GM18511 (cell line): Measurements from ENCODE around the gene HPS5.
A peak's percentile ranks its signal among the peaks of the same experiment; 100 is the strongest.
"Not testable (repeated sequence)": the region's sequence is repeated elsewhere in the genome, so short reads cannot be mapped to it uniquely, and the experiment has no call there.

Source experiments
- ATAC-seq: cut with Tn5 transposase; IDR thresholded peaks from one replicate; pipeline ENCODE4 v1.9.1; 2021; ENCODE audit warnings: mild to moderate bottlenecking, moderate library complexity; ENCODE audit not compliant: unreplicated experiment

HPS5 gene, protein sequence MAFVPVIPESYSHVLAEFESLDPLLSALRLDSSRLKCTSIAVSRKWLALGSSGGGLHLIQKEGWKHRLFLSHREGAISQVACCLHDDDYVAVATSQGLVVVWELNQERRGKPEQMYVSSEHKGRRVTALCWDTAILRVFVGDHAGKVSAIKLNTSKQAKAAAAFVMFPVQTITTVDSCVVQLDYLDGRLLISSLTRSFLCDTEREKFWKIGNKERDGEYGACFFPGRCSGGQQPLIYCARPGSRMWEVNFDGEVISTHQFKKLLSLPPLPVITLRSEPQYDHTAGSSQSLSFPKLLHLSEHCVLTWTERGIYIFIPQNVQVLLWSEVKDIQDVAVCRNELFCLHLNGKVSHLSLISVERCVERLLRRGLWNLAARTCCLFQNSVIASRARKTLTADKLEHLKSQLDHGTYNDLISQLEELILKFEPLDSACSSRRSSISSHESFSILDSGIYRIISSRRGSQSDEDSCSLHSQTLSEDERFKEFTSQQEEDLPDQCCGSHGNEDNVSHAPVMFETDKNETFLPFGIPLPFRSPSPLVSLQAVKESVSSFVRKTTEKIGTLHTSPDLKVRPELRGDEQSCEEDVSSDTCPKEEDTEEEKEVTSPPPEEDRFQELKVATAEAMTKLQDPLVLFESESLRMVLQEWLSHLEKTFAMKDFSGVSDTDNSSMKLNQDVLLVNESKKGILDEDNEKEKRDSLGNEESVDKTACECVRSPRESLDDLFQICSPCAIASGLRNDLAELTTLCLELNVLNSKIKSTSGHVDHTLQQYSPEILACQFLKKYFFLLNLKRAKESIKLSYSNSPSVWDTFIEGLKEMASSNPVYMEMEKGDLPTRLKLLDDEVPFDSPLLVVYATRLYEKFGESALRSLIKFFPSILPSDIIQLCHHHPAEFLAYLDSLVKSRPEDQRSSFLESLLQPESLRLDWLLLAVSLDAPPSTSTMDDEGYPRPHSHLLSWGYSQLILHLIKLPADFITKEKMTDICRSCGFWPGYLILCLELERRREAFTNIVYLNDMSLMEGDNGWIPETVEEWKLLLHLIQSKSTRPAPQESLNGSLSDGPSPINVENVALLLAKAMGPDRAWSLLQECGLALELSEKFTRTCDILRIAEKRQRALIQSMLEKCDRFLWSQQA

DNA sequence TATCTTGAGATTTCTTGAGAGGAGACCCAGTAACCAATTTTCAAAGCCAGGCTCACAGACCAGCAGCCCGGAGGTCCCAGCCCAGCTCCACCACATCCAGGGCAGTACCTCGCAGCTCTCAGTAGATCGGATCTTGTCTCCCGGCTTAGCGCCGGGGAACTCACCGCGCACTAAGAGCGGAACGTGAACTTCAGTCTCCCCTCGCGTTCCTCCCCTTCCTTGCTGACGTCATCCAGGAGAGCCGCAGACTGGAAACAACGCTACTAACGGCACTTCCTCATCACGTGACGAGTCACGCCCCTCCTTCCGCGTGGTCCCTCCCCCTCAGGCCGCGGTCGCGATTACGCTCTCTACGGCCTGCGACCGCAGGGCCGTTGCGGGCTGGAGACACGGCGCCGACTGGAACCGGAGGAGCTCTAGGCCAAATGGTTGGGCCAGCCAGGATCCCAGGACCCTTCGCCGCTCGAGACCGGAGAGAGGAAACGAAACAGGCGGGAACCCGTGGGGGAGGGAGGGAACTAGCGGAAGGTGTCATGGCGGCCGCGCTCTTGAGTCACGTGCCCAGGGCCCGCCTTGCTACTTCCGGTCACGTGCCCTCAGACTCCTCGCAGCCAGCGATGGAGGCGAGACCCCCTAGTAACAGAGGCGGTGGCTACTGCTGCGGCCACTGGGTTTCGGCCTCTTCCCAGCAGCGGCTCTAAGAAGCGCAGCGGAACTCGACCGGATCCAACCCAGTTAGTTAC is at the start of gene HPS5, which contains the start of gene GTF2H1:
Gene HPS5 (minus strand): TSS at position 172 of the 743 bp plus-strand sequence. CDS start 4,282 bp downstream, outside the sequence.
Gene GTF2H1 (plus strand): TSS at position 599 of the 743 bp plus-strand sequence. CDS start 10,508 bp downstream, outside the sequence.
- ATAC-seq, result peak; percentile 90

GRCh38 chr11:18371279-18371678 is 49.3 kb upstream of the HPS5 start:
- ATAC-seq, result no peak

DNA sequence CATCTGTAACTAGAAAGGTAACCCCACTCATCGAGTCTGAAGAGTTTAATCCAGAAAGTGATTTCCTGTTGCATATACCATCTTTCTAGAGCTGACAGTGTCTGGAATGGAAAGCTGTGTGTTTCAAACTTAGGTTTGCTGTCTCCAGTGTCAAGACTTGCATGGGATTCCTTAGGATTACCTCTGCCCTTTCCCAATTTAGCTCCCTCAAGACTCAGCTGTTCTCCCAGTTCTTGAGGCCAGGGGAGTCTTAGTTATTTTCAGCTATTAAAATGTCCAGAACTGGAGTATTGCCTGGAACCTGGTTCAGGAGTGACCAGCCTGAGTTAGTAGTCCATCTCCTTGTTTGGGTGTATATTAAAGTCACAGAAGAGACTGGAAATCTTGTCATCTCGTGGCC is 47.5 kb upstream of the HPS5 start:
- no peak for ATAC-seq

GRCh38 chr11:18368221-18368620 is 46.3 kb upstream of the HPS5 start:
- ATAC-seq, result no peak

DNA sequence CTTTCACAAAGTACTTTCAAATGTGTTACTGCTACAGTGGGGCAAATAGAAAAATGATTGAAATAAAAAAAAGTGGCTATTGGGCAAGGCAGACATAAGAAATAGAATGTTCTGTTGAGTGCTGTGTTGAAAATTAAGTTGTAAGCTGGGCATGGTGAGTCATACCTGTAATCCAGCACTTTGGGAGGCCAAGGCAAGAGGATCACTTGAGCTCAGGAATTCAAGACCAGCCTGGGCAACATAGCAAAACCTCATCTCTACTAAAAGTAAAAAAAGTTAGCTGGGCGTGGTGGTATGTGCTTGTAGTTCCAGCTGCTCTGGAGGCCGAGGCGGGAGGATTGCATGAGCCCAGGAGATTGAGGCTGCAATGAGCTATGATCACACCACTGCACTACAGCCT is 45.5 kb upstream of the HPS5 start:
- ATAC-seq, result no peak

DNA sequence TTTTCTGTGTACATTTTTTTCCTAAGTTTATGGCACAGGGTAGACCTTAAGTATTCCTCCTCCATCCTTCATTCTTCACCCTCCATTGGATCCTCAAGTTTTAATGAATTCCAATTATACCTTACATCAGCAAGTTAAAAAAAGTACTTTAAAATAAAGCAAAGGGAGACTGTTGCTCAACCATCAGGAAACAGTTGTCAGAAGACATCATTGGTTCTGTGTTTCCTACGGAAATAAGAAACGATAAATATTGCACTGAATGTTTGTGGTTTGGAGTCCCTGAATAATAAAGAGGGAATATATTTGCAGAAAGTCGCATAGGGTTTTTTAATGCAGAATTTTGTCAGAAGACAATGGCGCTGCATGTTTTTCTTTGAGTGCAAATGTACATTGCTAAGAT is 44.3 kb upstream of the HPS5 start:
- no peak for ATAC-seq

GRCh38 chr11:18365741-18366140 is 43.8 kb upstream of the HPS5 start:
- ATAC-seq, result no peak

DNA sequence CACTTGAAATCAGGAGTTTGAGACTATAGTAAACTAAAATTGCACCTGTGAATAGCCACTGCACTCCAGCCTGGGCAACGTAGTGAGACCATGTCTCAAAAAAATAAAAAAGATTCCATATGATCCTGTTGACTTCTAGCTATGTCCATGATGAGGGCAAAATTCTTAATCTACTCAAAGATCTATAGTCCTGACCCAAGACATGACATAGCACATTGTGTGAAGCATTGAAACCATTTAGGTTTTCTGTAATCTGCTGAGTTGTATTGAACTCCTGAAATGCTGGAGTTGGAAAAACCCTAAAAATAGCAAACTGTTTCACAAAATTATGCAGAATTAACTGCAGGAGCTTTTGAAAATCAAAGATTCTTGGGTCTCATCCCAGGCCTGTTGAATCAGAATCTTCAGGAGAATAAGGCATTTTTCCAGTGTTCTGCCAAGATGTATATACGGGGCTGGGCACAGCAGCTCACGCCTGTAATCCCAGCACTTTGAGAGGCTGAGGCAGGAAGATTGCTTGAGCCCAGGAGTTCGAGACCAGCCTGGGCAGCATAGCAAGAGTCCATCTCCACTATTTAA is 42.6 kb upstream of the HPS5 start:
- no peak for ATAC-seq

GRCh38 chr11:18361154-18361553 is 39.2 kb upstream of the HPS5 start:
- no peak for ATAC-seq

GRCh38 chr11:18358646-18359045 is 36.7 kb upstream of the HPS5 start:
- ATAC-seq, result no peak

DNA sequence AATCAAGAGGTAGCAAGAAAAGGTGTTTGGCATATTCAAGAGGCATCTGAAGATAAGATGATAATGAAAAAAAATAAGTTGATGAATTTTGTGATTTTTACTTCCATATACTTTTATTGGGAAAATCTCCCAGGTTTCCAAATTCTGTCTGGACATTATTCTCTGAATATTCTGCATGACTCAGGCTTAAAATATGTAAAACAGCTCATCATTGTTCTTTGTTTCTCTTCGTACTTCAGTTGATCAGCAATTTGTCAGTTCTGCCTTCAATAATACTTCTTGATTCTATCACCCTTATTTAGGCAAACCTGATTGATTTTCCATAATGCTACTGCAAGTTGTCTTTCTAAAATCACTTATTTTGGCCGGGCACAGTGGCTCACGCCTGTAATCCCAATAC is 30.6 kb upstream of the HPS5 start:
- ATAC-seq, result no peak

GRCh38 chr11:18347471-18348125 is 25.7 kb upstream of the HPS5 start:
- ATAC-seq, result no peak

DNA sequence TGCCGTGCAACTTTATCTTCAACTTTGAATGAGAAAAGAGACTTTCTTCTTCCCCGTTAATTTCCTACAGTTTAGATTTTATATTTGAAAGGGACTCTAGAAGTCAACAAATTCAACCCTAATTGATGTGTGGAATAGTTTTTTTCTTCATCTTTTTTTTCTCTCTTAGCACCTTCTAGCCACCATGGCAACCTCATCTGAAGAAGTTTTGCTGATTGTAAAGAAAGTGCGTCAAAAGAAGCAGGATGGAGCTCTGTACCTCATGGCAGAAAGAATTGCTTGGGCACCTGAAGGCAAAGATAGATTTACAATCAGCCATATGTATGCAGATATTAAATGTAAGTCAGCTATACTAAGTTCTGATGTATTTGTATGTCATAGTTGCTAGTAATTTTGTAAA is 11.0 kb upstream of the HPS5 start:
- ATAC-seq, result no peak

GRCh38 chr11:18332302-18332701 is 10.4 kb upstream of the HPS5 start:
- no peak for ATAC-seq

GRCh38 chr11:18330921-18331320 is 9.0 kb upstream of the HPS5 start:
- no peak for ATAC-seq

DNA sequence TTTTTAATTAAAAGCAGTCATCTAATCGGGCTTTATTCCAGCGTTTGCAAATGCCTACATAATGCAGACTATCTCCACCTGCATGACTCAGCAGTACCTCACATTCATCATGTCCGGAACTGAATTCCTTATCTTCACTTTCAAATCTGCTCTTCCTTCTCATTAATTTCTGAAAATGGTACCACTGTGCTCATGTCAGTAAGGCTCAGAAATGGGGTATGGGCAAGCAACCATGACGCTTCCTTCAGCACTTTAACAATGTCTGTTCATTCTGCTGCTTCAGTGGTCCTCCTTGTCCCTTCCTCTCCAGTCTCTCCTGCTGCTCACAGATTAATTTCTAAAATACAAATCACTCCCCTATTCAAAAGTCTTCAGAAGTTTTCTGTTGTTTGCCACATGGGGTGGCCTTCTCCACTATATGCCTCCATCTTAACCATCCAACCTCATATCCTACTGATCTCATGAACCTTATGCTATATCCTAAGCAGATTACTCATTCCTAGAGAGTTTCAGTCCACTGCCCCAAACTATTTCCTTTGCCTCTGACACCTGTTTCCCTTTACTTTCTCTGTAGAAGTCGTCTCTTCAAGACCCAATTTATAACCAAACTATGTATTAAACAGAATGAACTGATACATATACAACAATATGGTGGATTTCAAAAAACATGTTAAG is 7.4 kb upstream of the HPS5 start:
- no peak for ATAC-seq

GRCh38 chr11:18324381-18324780 is 2.4 kb upstream of the HPS5 start:
- no peak for ATAC-seq

DNA sequence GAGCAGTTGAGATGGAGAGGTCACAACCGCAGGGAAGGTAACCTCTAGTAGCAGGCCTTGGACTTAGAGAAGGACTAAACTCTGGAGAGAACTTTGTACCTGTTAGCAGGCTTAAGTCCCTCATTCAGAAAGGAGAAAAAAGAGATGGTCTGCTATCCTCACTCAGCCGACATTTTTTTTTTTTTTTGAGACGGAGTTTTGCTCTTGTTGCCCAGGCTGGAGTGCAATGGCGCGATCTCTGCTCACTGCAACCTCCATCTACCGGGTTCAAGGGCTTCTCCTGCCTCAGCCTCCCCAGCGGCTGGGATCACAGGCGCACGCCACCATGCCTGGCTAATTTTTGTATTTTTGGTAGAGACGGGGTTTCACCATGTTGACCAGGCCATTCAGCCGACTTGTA is 1.9 kb upstream of the HPS5 start:
- ATAC-seq, result not testable (repeated sequence)
